ENCODE data around the gene RAD1. TPM values are rescaled to one million over a fixed set of nuclear protein-coding genes. Genes with fewer than 3 reads are reported as not detected.
A peak's percentile ranks its signal among the peaks of the same experiment; 100 is the strongest.

RAD1 gene
- polyA plus RNA-seq, 3 donors, result 34.9 to 36.8 (median 36.6) TPM

DNA sequence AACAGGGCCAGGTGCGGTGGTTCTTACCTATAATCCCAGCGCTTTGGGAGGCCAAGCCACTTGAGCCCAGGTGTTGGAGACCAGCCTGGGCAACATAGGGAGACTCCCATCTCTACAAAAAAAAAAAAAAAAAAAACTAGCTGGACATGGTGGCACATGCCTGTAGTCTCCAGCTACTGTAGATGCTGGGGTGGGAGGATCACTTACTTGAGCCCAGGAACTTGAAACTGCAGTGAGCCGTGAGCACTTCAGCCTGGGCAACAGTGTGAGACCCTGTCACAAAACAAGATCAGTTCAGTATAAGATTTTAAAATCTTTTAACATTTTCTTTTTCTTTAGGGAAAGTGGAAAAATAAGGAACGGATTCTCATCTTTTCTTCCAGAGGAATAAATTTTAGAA lies 2.7 kb upstream of the RAD1 start:
- no peak for DNase-seq (ENCODE audit: low read depth in 3 of 3, low spot score in 2 of 3)

DNA sequence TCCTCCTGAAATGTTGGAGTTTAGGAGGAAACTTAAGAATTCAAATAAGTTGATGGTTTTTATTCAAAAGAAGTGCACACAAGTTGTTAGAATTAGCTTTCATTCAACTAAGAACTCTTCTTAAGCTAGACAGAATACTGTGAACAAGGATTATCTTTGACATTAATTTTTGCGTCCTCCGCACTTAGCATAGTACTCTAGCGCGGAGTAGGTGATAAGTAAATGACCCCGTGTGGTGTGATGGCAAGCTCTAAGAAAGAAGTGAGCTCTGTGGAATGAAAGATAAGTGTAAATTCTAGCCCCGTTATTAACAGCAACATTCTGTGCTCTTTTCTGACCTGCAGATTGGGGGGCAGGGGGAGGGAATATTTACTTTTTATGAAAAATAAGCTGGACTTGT lies 1.2 kb upstream of the RAD1 start:
- no peak for DNase-seq (ENCODE audit: low read depth in 3 of 3, low spot score in 2 of 3)

DNA sequence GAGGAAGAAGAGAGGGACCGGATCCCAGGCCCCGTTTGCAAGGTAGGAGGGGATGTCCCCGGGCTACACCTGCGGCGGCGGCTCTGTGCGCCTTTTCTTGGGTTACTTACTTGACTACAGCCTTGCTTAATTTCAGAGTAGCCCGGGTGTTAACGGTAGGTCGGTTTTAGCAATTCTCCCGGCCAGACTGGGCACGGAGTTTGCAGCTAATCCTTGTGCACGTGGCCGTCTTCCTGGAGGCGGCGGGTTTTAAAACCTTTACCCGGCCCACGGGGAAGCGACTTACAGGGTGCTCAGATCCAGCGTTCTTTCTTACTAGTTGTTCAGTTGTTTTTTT lies 520 bp upstream of the RAD1 start:
- no peak for DNase-seq (ENCODE audit: low read depth in 3 of 3, low spot score in 2 of 3)

DNA sequence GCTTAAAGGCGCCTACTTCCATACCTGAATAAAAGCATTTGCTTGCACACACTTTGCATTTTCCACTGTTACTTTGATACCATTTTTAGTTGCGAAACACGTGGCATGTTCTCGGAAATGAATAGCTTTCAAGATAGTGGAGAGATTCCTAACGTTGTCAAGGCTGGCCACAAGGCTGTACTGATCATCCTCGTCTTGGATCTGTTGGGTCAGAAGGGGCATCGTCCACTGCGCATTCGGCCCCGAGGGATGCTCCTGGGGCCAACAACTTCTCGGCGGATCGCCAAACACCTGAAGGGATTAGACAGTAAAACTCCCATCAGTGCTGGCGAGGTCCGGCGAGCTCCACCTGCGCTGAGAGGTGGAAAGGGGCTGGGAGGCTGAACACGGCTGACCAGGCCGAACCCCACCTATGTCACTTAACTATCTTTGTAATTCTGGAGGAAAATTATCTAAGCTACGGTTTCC lies 599 bp downstream of the RAD1 start:
- DNase-seq (ENCODE audit: low read depth in 3 of 3, low spot score in 2 of 3), result peak in 1 of 3 donors; percentile 5

DNA sequence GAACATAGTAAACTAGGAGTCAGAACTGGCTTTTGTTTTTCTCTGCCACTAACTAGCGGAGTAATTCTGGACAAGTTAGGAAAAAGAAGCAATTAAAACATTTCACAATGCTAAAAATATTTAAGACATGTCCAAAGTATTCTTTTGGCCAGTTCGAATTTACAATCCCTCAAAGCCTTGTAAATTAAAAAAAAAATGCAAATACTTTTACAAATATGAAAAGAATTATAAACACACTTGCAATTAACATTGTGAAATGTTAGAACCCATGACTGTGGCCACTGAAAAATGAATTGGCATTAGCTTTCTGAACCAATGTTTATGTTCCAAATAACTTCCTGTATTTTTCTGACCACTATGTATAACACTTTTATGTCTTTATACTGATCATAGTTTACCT lies 2.2 kb downstream of the RAD1 start:
- no peak for DNase-seq (ENCODE audit: low read depth in 3 of 3, low spot score in 2 of 3)

DNA sequence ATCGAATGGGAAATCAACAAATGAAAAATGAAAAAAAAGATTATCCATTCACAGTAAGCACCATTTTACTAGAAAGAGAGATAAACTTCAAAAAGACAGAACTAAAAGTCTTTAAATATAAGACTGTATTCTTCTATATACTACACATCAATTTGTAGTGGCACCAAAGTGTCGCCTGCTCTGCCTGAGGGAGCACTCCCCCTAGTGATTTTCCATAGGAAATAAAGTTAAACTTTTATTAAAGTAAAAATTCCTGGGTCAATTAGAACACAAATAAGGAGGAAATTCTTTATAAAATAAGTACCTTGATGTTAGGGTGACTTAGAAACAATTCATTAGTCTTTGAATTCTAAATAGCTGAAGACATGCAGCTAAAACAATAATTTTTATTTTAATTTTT lies 9.7 kb downstream of the RAD1 start:
- DNase-seq (ENCODE audit: low read depth in 3 of 3, low spot score in 2 of 3), result no peak

DNA sequence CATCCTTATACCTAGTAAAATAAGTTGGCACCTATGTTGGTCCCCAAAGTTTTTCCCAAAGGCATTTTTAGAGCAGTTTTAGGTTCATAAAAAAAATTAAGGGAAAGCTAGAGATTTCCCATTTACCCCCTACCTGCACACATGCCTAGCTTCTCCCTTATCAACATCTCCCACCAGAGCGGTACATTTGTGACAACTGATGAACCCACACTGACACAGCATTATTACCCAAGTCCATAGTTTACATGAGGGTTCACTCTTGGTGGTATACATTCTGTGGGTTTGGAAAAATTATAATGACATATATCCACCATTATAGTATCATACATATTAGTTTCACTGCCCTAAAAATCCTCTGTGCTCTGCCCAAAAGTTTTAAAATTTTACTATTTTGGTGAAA lies 12.0 kb downstream of the RAD1 start:
- DNase-seq (ENCODE audit: low read depth in 3 of 3, low spot score in 2 of 3), result no peak

DNA sequence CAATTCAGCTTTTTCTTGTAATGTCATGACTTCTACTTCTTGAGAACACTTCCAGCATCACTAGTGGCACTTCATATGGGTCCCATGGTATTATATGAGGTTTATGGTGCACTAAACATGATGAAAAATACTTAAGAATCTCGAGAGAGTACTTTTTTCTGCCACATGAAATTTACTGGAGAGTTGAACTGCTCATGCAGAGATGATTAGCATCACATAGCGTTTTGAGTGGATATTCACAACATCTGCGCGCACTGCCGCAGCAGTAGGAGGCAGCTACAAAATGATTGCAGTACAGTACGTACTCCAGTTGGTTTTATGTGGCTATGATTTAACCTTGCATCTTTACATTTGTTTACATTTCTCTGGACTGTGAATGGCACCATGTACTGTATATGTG lies 14.7 kb downstream of the RAD1 start:
- DNase-seq (ENCODE audit: low read depth in 3 of 3, low spot score in 2 of 3), result no peak

DNA sequence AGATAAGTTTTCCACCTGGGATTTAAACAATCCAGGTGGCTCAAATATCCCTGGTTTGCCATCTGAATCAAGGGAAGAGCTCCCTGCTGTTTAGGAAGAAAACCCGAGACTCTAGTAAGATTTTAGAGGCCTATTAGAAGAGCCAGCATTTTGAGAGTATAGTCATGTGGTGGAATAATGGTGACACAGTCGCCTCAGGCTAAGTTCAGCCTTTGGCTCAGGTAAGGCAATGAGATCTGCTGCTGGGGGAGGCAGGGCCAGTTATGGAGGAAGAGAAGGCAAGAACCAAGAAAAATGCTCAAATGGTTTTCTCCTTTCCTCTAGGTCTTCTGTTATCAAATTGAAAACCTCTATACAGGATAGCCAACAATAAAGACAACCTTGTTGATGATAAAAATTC lies 16.2 kb downstream of the RAD1 start:
- DNase-seq (ENCODE audit: low read depth in 3 of 3, low spot score in 2 of 3), result no peak

DNA sequence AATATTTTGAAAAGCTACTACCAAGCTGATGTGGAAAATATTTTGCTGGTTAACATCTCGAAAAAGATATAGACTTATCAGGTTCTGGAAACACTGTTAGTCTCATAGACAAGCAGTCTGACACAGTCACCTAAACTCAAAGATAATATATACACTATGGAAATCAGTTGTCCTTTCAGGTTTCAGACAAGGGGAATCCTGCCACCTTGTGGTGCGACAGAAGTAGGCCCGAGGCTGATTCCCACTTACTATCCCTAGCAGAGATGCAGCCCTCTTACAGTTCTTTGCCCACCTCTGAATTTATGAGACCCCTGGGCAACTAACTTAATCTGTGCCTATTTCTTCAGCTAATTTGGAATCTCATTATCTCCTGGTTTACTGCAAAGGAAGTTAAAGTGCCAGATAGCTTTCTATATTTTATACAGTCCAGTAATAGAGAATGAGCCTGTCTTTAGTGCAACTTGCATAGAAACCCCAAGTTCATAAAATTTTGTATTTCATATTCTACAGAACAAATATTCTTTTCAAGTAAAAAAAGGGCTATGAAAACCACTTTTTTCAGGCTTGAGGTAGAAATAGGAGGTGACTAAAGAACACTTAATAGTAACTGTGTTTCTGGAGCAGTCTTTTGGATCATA lies 16.9 kb downstream of the RAD1 start:
- DNase-seq (ENCODE audit: low read depth in 3 of 3, low spot score in 2 of 3), result peak; percentile 39 to 61 (median 53)

DNA sequence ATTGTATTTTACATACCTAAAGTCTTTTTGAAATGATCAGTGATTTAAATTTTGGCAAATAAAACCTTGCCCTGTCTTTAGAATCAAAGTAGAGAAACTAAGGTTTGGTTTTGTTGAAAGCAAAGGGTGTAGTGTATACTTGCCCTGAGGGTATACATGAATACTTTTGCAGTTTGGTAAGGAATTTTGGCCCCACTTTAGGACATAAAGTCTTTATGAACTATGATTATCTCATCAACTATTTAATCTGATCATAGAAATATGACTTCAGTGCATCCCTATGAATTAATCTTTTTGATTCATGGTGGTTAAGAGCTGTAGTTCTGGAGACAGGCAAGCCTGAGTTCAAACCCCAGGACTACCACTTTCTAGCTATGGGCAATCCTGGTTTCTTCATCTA lies 17.7 kb downstream of the RAD1 start:
- DNase-seq (ENCODE audit: low read depth in 3 of 3, low spot score in 2 of 3), result no peak

DNA sequence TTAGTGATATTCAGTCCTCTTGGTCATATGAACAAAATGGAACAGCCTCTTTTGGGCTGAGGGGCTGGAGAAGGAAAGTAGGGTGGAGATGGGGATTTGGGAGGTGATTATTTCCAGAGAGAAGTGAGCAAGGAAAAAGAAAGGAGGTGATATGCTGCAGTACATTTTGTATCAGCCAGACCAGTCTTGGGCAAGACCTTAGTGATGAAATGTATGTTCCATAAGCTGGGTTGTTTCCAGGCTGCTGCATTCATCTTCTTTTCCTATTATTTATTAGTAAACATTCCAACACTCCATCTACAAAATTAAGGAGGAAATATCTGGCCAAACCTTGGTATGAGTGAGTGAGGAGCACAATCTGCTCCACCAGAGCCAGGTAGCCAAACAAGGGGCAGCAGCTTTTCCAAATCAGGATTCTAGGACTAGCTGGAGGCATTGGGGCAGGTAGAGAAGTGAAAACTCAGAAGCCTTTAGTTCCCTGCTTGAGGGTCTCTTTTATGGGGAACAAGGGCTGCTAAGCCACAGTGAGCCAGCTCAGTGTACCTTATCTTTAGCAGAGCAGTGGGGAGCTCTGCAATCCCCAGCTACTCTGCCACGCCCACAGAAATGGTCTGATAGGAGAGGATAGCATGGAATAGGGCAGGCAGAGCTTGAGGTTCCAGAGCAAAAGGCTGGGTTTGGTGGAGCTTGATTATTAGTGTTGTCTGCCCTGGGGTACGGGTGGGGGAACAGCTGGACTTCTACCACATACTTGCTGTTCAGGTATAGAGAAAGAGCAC lies 19.5 kb downstream of the RAD1 start:
- DNase-seq (ENCODE audit: low read depth in 3 of 3, low spot score in 2 of 3), result no peak

DNA sequence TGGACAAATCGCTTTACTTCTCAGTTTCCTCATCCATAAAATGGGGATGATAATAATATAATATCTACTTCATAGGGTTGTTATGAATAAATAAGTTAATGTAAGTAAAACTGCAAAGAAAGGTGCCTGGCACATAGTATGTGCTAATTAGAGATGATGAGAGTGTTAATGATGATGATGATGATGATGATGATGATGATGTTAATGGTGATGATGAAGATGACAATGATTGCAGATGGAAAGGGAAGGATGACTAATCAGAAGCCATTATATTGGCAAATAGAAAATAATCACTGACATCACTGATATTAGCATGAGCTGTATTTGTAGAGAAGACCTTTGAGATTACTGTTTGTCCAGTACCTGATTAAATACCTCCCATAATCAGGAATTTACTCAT lies 20.6 kb downstream of the RAD1 start:
- no peak for DNase-seq (ENCODE audit: low read depth in 3 of 3, low spot score in 2 of 3)

DNA sequence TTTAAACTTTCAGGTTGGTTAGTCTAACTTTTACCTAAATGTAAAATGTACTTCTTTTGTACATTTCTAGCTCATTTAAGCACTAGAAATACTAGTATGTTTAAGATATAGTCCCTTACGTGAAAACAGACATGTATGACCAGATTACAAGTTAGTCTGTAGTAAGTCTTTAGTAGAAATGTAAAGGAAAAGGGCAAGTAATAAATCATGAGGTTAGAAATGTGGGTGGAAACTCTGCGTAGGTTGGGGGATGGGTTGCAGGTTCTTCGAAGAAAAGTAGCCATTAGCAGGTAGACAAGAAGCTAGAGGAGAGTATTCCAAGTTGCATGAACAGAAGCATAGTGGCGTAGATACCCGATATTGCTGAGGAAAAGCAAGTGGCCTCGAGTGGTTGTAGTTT lies 22.9 kb downstream of the RAD1 start:
- no peak for DNase-seq (ENCODE audit: low read depth in 3 of 3, low spot score in 2 of 3)

DNA sequence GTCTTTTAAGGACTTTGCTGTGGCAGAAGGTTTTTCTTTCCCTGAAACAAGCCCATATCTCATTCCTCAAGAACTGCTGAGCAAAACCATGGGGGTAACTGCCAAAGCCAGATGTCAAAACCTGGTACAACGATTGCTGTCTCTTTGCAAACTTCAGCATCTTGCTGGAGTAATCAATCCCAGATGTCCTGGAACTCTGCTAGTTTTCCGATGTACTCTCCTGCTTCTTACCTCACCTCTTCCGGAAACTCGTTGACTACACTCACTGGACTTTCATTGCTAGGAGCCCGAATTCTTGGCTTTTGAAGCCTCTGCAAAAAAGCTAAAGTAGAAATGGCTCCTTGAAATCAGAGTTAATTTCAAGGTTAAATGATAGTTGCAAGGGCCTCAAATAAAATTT lies 23.3 kb downstream of the RAD1 start:
- DNase-seq (ENCODE audit: low read depth in 3 of 3, low spot score in 2 of 3), result no peak

DNA sequence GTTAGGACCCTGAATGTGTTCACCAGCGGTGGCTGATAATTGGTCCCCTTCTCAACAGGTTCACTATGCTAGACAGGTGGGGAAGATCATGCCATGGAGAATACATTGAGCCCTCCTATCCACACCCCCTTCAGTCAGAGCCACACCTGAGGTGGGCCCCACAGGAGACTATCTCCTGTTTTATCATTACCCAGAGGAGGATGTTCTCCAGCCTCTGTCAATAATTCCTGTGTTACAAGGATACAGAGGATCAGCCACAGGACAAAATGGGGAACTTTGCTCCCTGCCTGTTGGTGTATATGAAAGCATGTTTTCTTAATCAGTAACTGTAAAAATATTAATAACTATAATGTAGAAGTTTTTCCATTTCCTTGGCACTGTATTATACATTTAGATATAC lies 25.9 kb downstream of the RAD1 start:
- no peak for DNase-seq (ENCODE audit: low read depth in 3 of 3, low spot score in 2 of 3)

DNA sequence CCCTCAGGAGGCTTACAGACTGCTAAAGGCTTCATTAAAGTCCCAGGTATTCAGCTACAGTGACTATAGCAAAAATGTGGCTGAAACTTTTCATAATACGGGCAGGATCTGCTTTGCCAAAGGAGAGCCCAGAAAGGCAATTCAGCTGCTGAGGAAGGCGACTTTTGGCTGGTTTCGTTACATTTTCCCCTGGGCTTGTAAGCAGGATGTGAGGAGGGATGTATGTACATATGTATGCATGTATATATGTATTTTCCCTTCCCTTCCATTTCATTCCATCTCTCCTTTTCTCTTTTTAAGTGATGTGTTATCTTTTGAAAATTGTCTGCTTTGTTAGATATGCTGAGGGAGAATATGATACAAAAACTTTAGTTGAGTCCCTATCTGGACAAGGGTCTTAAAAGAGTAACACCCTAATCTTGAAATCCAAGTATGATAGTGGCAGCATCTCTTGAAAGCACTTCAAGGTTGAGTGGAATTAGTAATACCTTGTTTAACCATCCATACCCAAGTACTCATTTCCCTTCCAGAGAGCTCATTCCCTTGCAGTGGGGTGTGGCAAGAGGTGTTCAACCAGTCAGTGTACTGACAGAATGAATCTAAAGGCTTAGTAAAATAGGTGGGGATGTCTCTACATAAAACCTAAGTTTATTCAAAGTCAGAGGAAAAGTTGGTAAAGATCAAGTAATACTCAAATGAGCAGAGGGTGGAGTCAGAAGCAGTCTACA lies 28.7 kb downstream of the RAD1 start:
- no peak for DNase-seq (ENCODE audit: low read depth in 3 of 3, low spot score in 2 of 3)

DNA sequence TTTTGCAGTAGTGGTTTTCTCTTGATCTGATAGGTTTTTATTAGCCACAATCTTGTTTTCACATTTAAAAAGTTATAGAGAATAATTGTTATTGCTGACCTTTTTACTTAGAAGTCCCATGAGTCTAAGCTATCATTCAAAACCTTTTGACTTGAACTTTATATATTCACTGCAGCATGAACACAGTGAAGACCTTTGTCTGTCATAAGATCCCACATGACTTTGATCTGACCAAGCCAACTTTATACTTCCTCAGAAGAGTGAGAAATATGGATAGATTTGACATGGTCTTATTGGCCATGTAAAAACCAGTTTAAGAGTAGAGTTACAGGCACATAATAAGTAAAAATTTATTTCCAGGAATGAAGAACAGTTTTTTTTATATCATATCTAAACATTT lies 34.1 kb downstream of the RAD1 start:
- DNase-seq (ENCODE audit: low read depth in 3 of 3, low spot score in 2 of 3), result no peak

DNA sequence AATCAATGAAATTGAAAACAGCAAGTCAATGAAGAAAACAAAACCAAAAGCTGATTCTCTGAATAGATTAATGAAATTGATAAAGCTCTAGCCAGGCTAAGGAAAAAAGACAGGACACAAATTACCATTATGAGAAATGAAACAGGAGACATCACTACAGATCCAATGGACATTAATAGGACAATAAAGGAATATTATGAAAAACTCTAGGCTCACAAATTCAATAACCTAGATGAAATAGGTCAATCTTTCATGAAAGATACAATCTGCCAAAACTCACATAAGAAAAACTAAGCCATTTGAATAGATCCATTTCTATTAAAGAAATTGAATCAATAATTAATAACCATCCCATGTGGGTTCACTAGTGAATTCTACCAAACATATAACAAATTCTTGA lies 39.0 kb downstream of the RAD1 start:
- DNase-seq (ENCODE audit: low read depth in 3 of 3, low spot score in 2 of 3), result no peak

DNA sequence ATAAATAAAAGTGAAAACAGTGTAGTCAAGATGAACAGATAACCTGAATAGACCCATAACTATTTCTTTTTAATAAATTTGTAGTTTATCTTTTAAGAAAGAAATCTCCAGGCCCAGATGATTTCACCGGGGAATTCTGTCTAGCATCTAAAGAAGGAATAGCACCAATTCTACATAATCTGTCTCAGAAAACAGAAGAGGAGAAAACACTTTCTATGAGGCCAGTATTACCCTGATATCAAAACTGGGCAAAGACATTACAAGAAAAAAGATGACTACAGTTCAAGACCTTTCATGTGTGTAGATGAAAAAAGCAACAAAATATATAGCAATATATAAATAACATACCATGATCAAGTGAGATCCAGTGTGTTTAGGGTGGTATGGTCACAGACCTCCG lies 44.9 kb downstream of the RAD1 start:
- no peak for DNase-seq (ENCODE audit: low read depth in 3 of 3, low spot score in 2 of 3)

DNA sequence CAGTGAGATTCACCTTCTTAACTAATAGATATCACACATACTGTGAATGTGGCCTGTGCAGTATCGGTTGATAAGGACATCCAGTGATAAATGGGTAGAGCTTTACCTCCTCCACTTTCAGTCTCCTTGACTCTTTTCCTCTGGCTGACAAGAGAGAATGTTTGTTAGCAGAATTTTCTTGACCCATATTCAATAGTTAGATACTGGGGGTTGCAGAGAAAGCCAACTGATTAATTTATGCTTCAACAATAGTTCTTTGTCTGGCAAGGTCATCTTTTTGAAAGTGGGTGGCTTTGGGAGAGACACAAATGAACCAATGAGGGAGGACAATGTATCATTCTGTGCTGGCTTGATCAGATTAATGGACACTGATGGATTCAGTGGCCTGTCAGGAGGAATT lies 46.0 kb downstream of the RAD1 start:
- DNase-seq (ENCODE audit: low read depth in 3 of 3, low spot score in 2 of 3), result no peak

DNA sequence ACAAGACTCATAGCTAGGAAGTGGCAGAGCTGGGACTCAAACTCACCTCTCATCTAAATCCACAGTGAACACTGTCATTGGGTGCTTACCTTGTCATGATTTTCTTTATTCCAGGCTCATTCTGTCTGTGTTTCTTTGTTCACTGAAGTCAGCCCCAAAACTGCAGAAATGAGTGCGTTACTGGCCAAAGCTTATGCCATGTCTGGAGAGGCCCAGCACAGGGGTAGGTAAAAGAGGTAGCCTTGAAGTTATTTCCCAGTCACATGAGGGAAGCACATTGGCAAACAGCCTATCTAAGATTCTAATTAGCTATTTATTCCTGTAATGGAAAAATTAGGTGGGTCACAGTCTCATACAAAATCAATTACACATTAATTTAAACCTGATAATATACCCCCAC lies 46.5 kb downstream of the RAD1 start:
- no peak for DNase-seq (ENCODE audit: low read depth in 3 of 3, low spot score in 2 of 3)
